PC-9 (cell line): ENCODE data around the gene B3GNT2. TPM values are rescaled to one million over a fixed set of nuclear protein-coding genes. Genes with fewer than 3 reads are reported as not detected.

ENCODE experiments used
- BruUV-seq: library from RNA; stranded (reverse); fragments of 400-500 nt; replicated peaks from 2 replicates; lab custom pipeline; 2021; lab: Mats Ljungman, UMichigan
- CTCF ChIA-PET: fragments of 300-600 bp; sonication (Branson Sonifier 250); formaldehyde crosslinking; loops from one replicate; lab custom pipeline; 2022; ENCODE audit warnings: antibody characterized with exemption; lab: Charles Lee
- POLR2A ChIA-PET: fragments of 300-600 bp; sonication (Branson Sonifier 250); formaldehyde crosslinking; loops from one replicate; lab custom pipeline; 2022; ENCODE audit warnings: antibody characterized with exemption; ENCODE audit not compliant: unreplicated experiment; lab: Charles Lee
- DNase-seq, 2 experiments: peaks; one replicate each; pipeline versions ENCODE4 v3.0.0 to v3.0.0-alpha.2; 2015 to 2022; ENCODE audit warnings: mixed read lengths in 1 of 2
- H2AFZ ChIP-seq: fragments of 200-600 bp; sonication (generic); 2 replicates; pipeline ENCODE4 v1.8.1; 2017; ENCODE audit warnings: antibody characterized with exemption
- H3F3A ChIP-seq: fragments of 200-600 bp; sonication (generic); 2 replicates; pipeline ENCODE4 v1.8.1; 2017; ENCODE audit warnings: antibody characterized with exemption, mild to moderate bottlenecking, low read depth; ENCODE audit not compliant: insufficient read depth
- H3K27ac ChIP-seq: fragments of 200-600 bp; sonication (generic); 2 replicates; pipeline ENCODE4 v1.6.1; 2016; ENCODE audit warnings: mixed run types
- H3K27me3 ChIP-seq: fragments of 200-600 bp; sonication (generic); 2 replicates; pipeline ENCODE4 v1.6.1; 2016; ENCODE audit warnings: low read depth, mixed run types; ENCODE audit not compliant: insufficient read depth
- H3K36me3 ChIP-seq: fragments of 200-600 bp; sonication (generic); 2 replicates; pipeline ENCODE4 v1.6.1; 2016; ENCODE audit warnings: low read depth, mixed run types
- H3K4me1 ChIP-seq: fragments of 200-600 bp; sonication (generic); replicated peaks from 2 replicates; pipeline ENCODE4 v1.6.1; 2016; ENCODE audit warnings: mixed run types; ENCODE audit not compliant: insufficient read depth
- H3K4me2 ChIP-seq: fragments of 200-600 bp; sonication (generic); 2 replicates; pipeline ENCODE4 v1.6.1; 2017; ENCODE audit warnings: mixed run types
- H3K4me3 ChIP-seq: fragments of 200-600 bp; sonication (generic); 2 replicates; pipeline ENCODE4 v1.6.1; 2016; ENCODE audit warnings: mixed run types
- H3K79me2 ChIP-seq: fragments of 200-600 bp; sonication (generic); 2 replicates; pipeline ENCODE4 v1.6.1; 2017; ENCODE audit warnings: low read depth, mixed run types
- H3K9me2 ChIP-seq: fragments of 200-600 bp; sonication (generic); 2 replicates; pipeline ENCODE4 v1.8.1; 2017; ENCODE audit warnings: mild to moderate bottlenecking; ENCODE audit not compliant: insufficient read depth
- H3K9me3 ChIP-seq: fragments of 200-600 bp; sonication (generic); 2 replicates; pipeline ENCODE4 v1.8.1; 2016; ENCODE audit warnings: low read depth; ENCODE audit not compliant: insufficient read depth
- H4K20me1 ChIP-seq: fragments of 200-600 bp; sonication (generic); 2 replicates; pipeline ENCODE4 v1.8.1; 2017; ENCODE audit not compliant: insufficient read depth
- CTCF ChIP-seq: fragments of 200-600 bp; sonication (generic); conservative IDR thresholded peaks from 2 replicates; pipeline ENCODE4 v1.6.1; 2017; ENCODE audit warnings: mixed run types, antibody characterized with exemption, mild to moderate bottlenecking, moderate library complexity
- EZH2 ChIP-seq: fragments of 200-600 bp; sonication (generic); IDR thresholded peaks from 2 replicates; pipeline ENCODE4 v1.8.0; 2017; ENCODE audit warnings: antibody characterized with exemption, low read depth
- intact Hi-C: fragments of 100-400 bp; cut with micrococcal nuclease; formaldehyde crosslinking; loops from one replicate; pipeline ENCODE4 v1.10.0; 2022; ENCODE audit not compliant: unreplicated experiment
- total RNA-seq: library from RNA; stranded (reverse); gene quantifications from 2 replicates; pipeline ENCODE4 v1.2.3, GENCODE V29; 2021

The B3GNT2 gene
- total RNA-seq, 1 experiment from 2014 or later, result 30.8 TPM

- POLR2A ChIA-PET, result no interaction called here
- Histone ChIP-seq H3K9me3 (no peaks in the 10 kb centered on the region), H3K4me1 (no peaks in the 10 kb centered on the region), H2AFZ (no peak overlapping the region), H3K79me2 (no peaks in the 10 kb centered on the region), H3F3A (no peaks in the 10 kb centered on the region), H3K27me3 (no peaks in the 10 kb centered on the region), H4K20me1 (no peaks in the 10 kb centered on the region), H3K4me3 (no peak overlapping the region), H3K27ac (no peak overlapping the region), H3K9me2 (no peaks in the 10 kb centered on the region), H3K4me2 (no peak overlapping the region), H3K36me3 (no peaks in the 10 kb centered on the region)
- TF ChIP-seq EZH2, result no peak
- no peak for TF ChIP-seq CTCF
- CTCF ChIA-PET, result no interaction called here
- no peak for DNase-seq
- no TSS peak for BruUV-seq
- intact Hi-C loops, result no loop called here
Observed at GRCh38 chr2:62188416-62188815, 7.5 kb upstream of the B3GNT2 start.

- H3K4me1 ChIP-seq, result no peaks in the 10 kb centered on the region
- H3K4me3 ChIP-seq, result no peak overlapping the region
- H3K79me2 ChIP-seq, result no peaks in the 10 kb centered on the region
- no peaks in the 10 kb centered on the region for H3K36me3 ChIP-seq
- no TSS peak for BruUV-seq
- intact Hi-C loops, result no loop called here
- no peaks in the 10 kb centered on the region for H4K20me1 ChIP-seq
- H3K9me2 ChIP-seq, result no peaks in the 10 kb centered on the region
- H3K27me3 ChIP-seq, result no peaks in the 10 kb centered on the region
- H3K9me3 ChIP-seq, result no peaks in the 10 kb centered on the region
- DNase-seq, result no peak
- ChIA-PET POLR2A (no interaction called here), CTCF (no interaction called here)
- no peak overlapping the region for H3K27ac ChIP-seq
- no peak overlapping the region for H2AFZ ChIP-seq
- peaks cover 4% of the 10 kb centered on the region; the same call in 1 of the 2 replicates for H3F3A ChIP-seq
- TF ChIP-seq CTCF (no peak), EZH2 (no peak)
- H3K4me2 ChIP-seq, result no peak overlapping the region
Observed at GRCh38 chr2:62189196-62189595, 6.7 kb upstream of the B3GNT2 start.

GRCh38 chr2:62192811-62193210 lies 3.1 kb upstream of the B3GNT2 start:
- H3K4me2 ChIP-seq, result no peak overlapping the region
- peaks cover 9% of the 10 kb centered on the region; the same call in 1 of the 2 replicates for H3F3A ChIP-seq
- no peaks in the 10 kb centered on the region for H3K9me2 ChIP-seq
- no peaks in the 10 kb centered on the region for H3K27me3 ChIP-seq
- intact Hi-C loops, result no loop called here
- H3K4me1 ChIP-seq, result peaks cover under 1% of the 10 kb centered on the region; the same call in 1 of the 2 replicates
- no peak overlapping the region for H2AFZ ChIP-seq
- DNase-seq, result no peak
- no peak overlapping the region for H3K4me3 ChIP-seq
- BruUV-seq, result no TSS peak
- H3K27ac ChIP-seq, result no peak overlapping the region
- ChIA-PET POLR2A (no interaction called here), CTCF (no interaction called here)
- H3K79me2 ChIP-seq, result peaks cover 17% of the 10 kb centered on the region
- H3K9me3 ChIP-seq, result no peaks in the 10 kb centered on the region
- TF ChIP-seq CTCF, result no peak
- H3K36me3 ChIP-seq, result no peaks in the 10 kb centered on the region
- H4K20me1 ChIP-seq, result peaks cover 6% of the 10 kb centered on the region; the same call in 1 of the 2 replicates
